Upper lobe of right lung (tissue), 1 donor: ENCODE results near the gene MORN5. TPM values are rescaled to one million over a fixed set of nuclear protein-coding genes. Genes with fewer than 3 reads are reported as not detected.
A peak's percentile ranks its signal among the peaks of the same experiment; 100 is the strongest.

Experiments
- ATAC-seq: fragments of 200-7000 bp; cut with Tn5 transposase; one replicate; pipeline ENCODE4 v1.9.1; 2020; ENCODE audit warnings: mild to moderate bottlenecking, moderate library complexity
- DNase-seq: peaks from one replicate; pipeline ENCODE4 v3.0.0-alpha.2; 2020
- H3K27ac ChIP-seq: fragments of 200-600 bp; one replicate; pipeline ENCODE4 v1.8.0; 2022
- H3K27me3 ChIP-seq: fragments of 200-600 bp; one replicate; pipeline ENCODE4 v1.8.0; 2022; ENCODE audit warnings: mild to moderate bottlenecking
- H3K36me3 ChIP-seq: fragments of 200-600 bp; one replicate; pipeline ENCODE4 v1.8.0; 2022
- H3K4me1 ChIP-seq: fragments of 200-600 bp; one replicate; pipeline ENCODE4 v1.8.0; 2022
- H3K4me3 ChIP-seq: fragments of 200-600 bp; one replicate; pipeline ENCODE4 v1.8.0; 2022; ENCODE audit warnings: mild to moderate bottlenecking
- H3K9me3 ChIP-seq: fragments of 200-600 bp; one replicate; pipeline ENCODE4 v1.8.0; 2022
- CTCF ChIP-seq: fragments of 200-600 bp; IDR thresholded peaks from one replicate; pipeline ENCODE4 v1.8.0; 2022; ENCODE audit warnings: antibody characterized with exemption
- intact Hi-C: fragments of 100-400 bp; cut with DNase I; formaldehyde crosslinking; loops from one replicate; pipeline ENCODE4 v1.11.0; 2022
- total RNA-seq: library from RNA; stranded (reverse); fragmentation: NEBNext Ultra II Directional; extraction: Animal tissue kit (Norgen Biotek cat#: 25700); gene quantifications from one replicate; pipeline ENCODE4 v1.2.1, GENCODE V29; 2021
- donor health status: DM: no; HTN: yes; CAD: no; lungs with severe emphysema.

The MORN5 gene
- total RNA-seq, 1 donor from 2014 or later, result not detected

DNA sequence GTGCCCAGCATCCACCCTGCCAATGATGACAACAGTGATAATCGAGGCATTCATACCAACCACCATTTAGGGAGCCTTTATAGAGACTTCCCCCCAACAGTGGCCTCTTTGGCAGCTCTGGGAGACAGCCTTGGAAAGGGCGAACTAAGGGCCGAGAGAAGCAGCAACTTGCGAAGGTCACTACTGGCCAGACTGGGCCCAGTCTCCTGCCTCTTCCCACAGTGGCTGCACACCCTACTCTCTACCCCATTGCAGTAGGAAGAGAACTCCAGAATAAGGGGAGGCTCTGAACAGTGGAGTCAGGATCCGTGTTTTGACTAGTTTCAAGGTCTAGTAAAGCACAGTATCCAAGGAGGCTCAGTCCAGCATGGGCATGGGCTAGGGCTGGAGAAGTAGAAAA is 63.7 kb downstream of the MORN5 start:
- H3K27me3 ChIP-seq, result peaks cover 90% of the 10 kb centered on the region
- H3K36me3 ChIP-seq, result no peaks in the 10 kb centered on the region
- TF ChIP-seq CTCF, result no peak
- H3K4me1 ChIP-seq, result peaks cover 27% of the 10 kb centered on the region
- intact Hi-C loops, result no loop called here
- no peak overlapping the region for H3K27ac ChIP-seq
- no peaks in the 10 kb centered on the region for H3K9me3 ChIP-seq
- ATAC-seq (no peak), DNase-seq (no peak)
- no peak overlapping the region for H3K4me3 ChIP-seq

DNA sequence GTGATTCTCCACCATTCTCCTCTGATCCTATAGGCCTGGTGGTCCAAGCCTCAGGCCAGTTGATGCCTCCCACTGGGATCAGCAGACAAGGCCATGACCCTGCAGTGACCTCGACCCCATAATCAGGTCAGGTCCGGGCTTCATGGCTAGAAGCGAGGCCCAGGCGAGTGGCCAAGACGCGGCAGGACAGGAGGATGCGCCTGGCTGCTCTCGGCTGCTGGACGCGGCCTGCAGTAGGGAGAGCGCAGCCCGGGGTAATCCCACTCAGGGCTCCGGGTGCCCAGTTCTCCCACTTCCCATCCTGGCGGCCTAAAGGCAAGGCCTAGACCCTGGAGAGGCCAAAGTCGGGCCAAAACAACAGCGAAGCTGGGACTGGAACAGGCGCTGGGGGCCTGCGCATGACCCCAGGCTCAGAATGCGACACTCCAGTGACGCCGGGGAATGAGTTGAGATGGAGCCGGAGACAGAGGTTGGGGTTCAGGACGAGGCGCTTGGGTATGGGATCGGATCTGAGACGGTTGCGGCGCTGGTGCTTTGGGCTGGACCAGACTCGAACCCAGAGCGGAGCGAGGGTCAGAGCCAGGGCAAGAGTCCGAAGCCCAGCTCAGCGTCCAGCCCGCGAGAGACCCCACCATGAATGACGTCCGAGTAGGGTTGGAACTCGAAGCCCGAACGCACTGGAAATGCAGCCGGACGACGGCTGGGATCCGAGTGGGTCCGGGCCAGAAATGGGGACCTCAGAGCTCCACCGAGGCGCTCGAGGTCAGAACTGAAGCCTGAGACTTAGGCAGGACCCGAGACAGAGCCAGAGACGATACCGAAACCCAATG is 65.8 kb downstream of the MORN5 start:
- Histone ChIP-seq H3K9me3 (no peaks in the 10 kb centered on the region), H3K27me3 (peaks cover 87% of the 10 kb centered on the region), H3K27ac (no peak overlapping the region), H3K4me3 (no peak overlapping the region), H3K4me1 (peaks cover 13% of the 10 kb centered on the region), H3K36me3 (no peaks in the 10 kb centered on the region)
- TF ChIP-seq CTCF, result no peak
- ATAC-seq, result no peak
- DNase-seq, result no peak
- intact Hi-C loops, result no loop called here

DNA sequence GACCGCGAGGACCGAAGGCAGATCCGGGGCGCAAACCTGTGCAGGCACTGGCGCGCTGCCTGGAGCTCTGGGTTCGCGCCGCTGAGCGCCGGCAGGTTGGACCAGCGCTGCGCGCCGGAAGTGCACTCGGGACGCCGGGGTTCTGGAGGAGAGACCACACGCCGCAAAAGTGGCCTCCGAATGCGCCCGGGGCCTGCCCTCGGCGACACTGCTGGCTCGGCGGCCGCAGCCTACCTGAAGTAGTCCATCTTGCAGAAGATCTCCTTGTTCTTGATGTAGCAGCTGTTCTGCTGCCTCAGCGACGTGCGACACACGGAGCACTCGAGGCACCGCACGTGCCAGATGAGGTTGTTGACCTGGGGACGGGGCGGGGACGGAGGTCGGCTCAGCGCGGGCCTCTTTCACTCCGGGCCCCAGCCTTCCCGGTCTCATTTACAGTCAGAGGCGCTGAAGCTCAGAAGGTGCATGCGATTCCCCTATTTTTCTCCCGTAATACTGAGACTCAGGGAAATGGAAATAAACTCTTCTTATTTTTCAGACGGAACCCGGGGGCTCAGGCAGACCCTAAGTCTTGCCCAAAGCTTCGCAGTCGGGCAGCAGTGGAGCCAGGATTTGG is 66.5 kb downstream of the MORN5 start:
- Histone ChIP-seq H3K27me3 (peaks cover 79% of the 10 kb centered on the region), H3K4me1 (peaks cover 13% of the 10 kb centered on the region), H3K27ac (no peak overlapping the region), H3K36me3 (no peaks in the 10 kb centered on the region), H3K4me3 (no peak overlapping the region), H3K9me3 (no peaks in the 10 kb centered on the region)
- ATAC-seq, result no peak
- no peak for TF ChIP-seq CTCF
- DNase-seq, result no peak
- intact Hi-C loops, result no loop called here

DNA sequence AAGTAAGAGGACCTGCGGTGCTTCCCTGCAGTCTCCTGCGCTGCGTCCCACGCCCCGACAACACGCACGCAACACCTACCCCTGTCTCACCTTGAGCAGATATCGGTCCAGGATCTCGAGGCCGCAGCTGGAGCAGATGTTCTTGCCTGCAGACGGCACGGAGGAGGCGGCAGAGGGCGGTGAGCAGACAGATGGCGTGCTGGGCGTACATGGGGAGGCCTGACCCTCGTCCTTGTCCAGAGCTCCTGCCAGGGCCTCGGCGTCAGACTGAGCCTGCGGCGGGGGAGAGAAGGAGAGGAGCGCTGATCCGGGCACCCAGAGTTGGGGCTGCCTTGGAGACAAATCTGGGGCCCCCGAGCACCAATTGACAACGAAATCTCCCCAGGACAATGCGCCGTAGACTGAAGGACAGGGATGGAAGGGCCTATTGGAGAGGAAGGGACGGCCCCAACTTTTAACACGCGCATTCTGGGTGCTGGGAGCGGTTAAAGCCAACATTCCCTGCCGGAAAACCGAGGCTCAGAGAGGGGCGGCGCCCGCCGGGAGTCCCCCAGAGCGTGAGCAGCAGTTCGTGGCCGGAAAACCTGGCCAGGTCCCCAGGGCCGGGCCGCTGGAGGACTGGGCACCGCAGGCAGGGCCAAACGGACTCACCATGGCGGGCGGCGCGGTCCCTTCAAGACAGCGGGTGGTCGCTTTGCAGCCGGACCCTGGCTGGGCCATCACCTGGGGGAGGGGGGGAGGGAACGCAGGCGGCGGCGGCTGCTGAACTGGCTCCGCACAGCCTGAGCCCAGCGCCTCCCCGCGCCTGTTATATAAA is 67.3 kb downstream of the MORN5 start:
- peaks cover 72% of the 10 kb centered on the region for H3K27me3 ChIP-seq
- peak overlapping the region; percentile 45 for H3K4me3 ChIP-seq
- no peak overlapping the region for H3K27ac ChIP-seq
- DNase-seq (no peak), ATAC-seq (no peak)
- intact Hi-C loops, result no loop called here
- TF ChIP-seq CTCF, result no peak
- H3K9me3 ChIP-seq, result no peaks in the 10 kb centered on the region
- H3K4me1 ChIP-seq, result peaks cover 13% of the 10 kb centered on the region
- no peaks in the 10 kb centered on the region for H3K36me3 ChIP-seq

DNA sequence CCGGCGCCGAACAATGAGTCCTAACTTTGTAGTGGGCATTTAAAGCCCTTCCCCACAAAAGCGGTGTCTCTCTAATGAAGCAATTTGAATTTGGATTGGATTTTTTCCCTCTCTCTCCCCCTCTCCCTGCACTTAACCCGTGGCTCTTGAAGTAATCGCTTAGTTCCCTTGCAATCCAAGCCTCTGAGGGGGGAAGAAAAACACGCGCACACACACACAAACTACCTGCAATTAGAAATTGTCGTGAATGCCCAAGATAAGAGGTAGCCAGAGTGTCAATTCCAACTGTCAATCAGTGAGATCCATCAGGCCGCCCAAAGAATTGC is 67.8 kb downstream of the MORN5 start:
- peak overlapping the region; percentile 45 for H3K4me3 ChIP-seq
- H3K27me3 ChIP-seq, result peaks cover 66% of the 10 kb centered on the region
- no peak for ATAC-seq
- no peak overlapping the region for H3K27ac ChIP-seq
- DNase-seq, result no peak
- no peaks in the 10 kb centered on the region for H3K36me3 ChIP-seq
- intact Hi-C loops, result no loop called here
- peaks cover 13% of the 10 kb centered on the region for H3K4me1 ChIP-seq
- H3K9me3 ChIP-seq, result no peaks in the 10 kb centered on the region
- no peak for TF ChIP-seq CTCF
